PC-3 (cell line): ENCODE results near the gene GFY.

Source experiments
- CTCF ChIP-seq: fragments of 300-600 bp; sonication (generic); conservative IDR thresholded peaks from 2 replicates; pipeline ENCODE4 v1.5.1; 2017; ENCODE audit warnings: antibody characterized with exemption, low read depth, mild to moderate bottlenecking, low read length
- EZH2 ChIP-seq: fragments of 300-600 bp; sonication (generic); IDR thresholded peaks from one replicate; pipeline ENCODE4 v1.6.1; 2017; ENCODE audit warnings: antibody characterized with exemption, mild to moderate bottlenecking, low read length; ENCODE audit not compliant: unreplicated experiment
- EZH2phosphoT487 ChIP-seq: fragments of 300-600 bp; sonication (generic); IDR thresholded peaks from 2 replicates; pipeline ENCODE4 v1.6.1; 2018; ENCODE audit warnings: mild to moderate bottlenecking, antibody characterized with exemption, low read length, borderline replicate concordance

GRCh38 chr19:49425178-49425577 lies at the start of gene GFY:
- TF ChIP-seq CTCF = no peak
- TF ChIP-seq EZH2phosphoT487 = no peak
- no peak for TF ChIP-seq EZH2
